ENCODE results near the gene NGEF.

- TF ChIP-seq CTCF (IDR thresholded peaks at IDR 0.05) (no peak), POLR2A (IDR thresholded peaks at IDR 0.05) (no peak)
Observed at GRCh38 chr2:232951181-232951580, 61.9 kb downstream of the NGEF start.

Measured in uterus (tissue), 2 donors.